ENCODE results near the gene PDE1A. TPM values are rescaled to one million over a fixed set of nuclear protein-coding genes. Genes with fewer than 3 reads are reported as not detected.

Gene PDE1A
- total RNA-seq, 1 donor from 2014 or later: 4.8 TPM

GRCh38 chr2:182444170-182444569, 17.3 kb upstream of the PDE1A start:
- H3K4me3 ChIP-seq: no peak overlapping the region
- no peaks in the 10 kb centered on the region for H3K36me3 ChIP-seq
- no peaks in the 10 kb centered on the region for H3K9me3 ChIP-seq
- intact Hi-C loops (cut with DNase I): no loop called here
- H3K27ac ChIP-seq: peak overlapping the region; percentile 5 to 65
- H3K27me3 ChIP-seq: no peaks in the 10 kb centered on the region
- TF ChIP-seq, protein P1, sequence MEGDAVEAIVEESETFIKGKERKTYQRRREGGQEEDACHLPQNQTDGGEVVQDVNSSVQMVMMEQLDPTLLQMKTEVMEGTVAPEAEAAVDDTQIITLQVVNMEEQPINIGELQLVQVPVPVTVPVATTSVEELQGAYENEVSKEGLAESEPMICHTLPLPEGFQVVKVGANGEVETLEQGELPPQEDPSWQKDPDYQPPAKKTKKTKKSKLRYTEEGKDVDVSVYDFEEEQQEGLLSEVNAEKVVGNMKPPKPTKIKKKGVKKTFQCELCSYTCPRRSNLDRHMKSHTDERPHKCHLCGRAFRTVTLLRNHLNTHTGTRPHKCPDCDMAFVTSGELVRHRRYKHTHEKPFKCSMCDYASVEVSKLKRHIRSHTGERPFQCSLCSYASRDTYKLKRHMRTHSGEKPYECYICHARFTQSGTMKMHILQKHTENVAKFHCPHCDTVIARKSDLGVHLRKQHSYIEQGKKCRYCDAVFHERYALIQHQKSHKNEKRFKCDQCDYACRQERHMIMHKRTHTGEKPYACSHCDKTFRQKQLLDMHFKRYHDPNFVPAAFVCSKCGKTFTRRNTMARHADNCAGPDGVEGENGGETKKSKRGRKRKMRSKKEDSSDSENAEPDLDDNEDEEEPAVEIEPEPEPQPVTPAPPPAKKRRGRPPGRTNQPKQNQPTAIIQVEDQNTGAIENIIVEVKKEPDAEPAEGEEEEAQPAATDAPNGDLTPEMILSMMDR (IDR thresholded peaks at IDR 0.05): no peak
- peaks cover 0 to 22% of the 10 kb centered on the region in 2 donors for H3K4me1 ChIP-seq
- DNase-seq (ENCODE audit: low spot score in 2 of 2): no peak

DNA sequence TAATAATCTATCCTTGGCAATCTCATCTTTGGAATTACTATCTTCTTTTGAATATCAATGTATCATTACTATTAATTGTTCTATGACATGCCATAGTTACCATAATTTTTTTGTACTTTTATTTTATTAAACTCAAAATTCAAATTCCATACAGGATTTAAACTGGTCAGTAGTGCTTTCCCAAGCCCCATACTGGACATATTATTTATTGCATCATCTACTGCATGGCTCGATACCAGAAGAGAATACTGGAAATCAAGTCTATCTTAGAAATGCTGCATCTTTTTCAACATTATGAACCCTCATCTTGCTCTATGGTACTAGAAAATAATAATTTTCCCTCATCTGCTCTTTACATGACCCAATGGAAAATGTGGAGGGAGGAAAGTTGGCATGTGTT, 9.4 kb upstream of the PDE1A start:
- TF ChIP-seq, protein P1 (IDR thresholded peaks at IDR 0.05): no peak
- no peak for DNase-seq (ENCODE audit: low spot score in 2 of 2)
- intact Hi-C loops (cut with DNase I): no loop called here
- H3K4me1 ChIP-seq: no peaks in the 10 kb centered on the region
- no peak overlapping the region for H3K4me3 ChIP-seq
- H3K27ac ChIP-seq: no peak overlapping the region
- no peaks in the 10 kb centered on the region for H3K9me3 ChIP-seq
- H3K27me3 ChIP-seq: no peaks in the 10 kb centered on the region
- H3K36me3 ChIP-seq: no peaks in the 10 kb centered on the region

DNA sequence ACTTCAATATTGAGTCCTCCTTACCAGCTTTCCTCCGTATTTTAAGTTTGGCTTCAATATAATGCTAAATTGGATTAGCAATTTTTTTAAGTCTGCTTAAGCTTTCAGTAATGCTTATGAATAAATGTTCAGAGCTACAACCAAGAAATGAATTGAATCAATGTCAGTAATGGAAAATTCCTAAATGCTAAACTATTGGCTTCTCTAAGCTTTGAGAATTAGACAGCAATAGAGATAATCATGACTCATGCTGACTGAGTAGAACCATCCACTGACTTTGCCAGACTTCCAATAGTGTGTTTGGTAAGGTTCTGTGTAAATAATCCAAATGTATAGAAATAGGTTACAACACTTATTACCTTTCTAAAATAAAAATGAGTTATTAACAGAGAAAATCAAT, 8.9 kb upstream of the PDE1A start:
- H3K4me3 ChIP-seq: no peak overlapping the region
- TF ChIP-seq, protein P1 (IDR thresholded peaks at IDR 0.05): no peak
- H3K27ac ChIP-seq: peak overlapping the region; percentile 30 to 53
- no peaks in the 10 kb centered on the region for H3K27me3 ChIP-seq
- H3K9me3 ChIP-seq: no peaks in the 10 kb centered on the region
- DNase-seq (ENCODE audit: low spot score in 2 of 2): no peak
- intact Hi-C loops (cut with DNase I): no loop called here
- H3K36me3 ChIP-seq: no peaks in the 10 kb centered on the region
- H3K4me1 ChIP-seq: no peaks in the 10 kb centered on the region

- DNase-seq (ENCODE audit: low spot score in 2 of 2): no peak
- H3K27ac ChIP-seq: no peak overlapping the region
- H3K27me3 ChIP-seq: no peaks in the 10 kb centered on the region
- H3K4me3 ChIP-seq: no peak overlapping the region
- no peaks in the 10 kb centered on the region for H3K36me3 ChIP-seq
- TF ChIP-seq, protein P1 (IDR thresholded peaks at IDR 0.05): no peak
- H3K4me1 ChIP-seq: no peaks in the 10 kb centered on the region
- no peaks in the 10 kb centered on the region for H3K9me3 ChIP-seq
- intact Hi-C loops (cut with DNase I): no loop called here
Observed at GRCh38 chr2:182432051-182432450, 5.2 kb upstream of the PDE1A start.

- no peak overlapping the region for H3K27ac ChIP-seq
- H3K4me1 ChIP-seq: no peaks in the 10 kb centered on the region
- H3K36me3 ChIP-seq: no peaks in the 10 kb centered on the region
- H3K9me3 ChIP-seq: no peaks in the 10 kb centered on the region
- intact Hi-C loops (cut with DNase I): loop anchor here (10.0 kb wide), 1 partner anchor 184 kb away; no protein-coding TSS in a partner anchor
- H3K4me3 ChIP-seq: peak overlapping the region in 1 of 2 donors; percentile 63
- no peak for DNase-seq (ENCODE audit: low spot score in 2 of 2)
- TF ChIP-seq, protein P1 (IDR thresholded peaks at IDR 0.05): no peak
- H3K27me3 ChIP-seq: no peaks in the 10 kb centered on the region
Observed at GRCh38 chr2:182428476-182428875, 1.6 kb upstream of the PDE1A start.
